Gastroesophageal sphincter (tissue), 4 donors: ENCODE results near the gene FAM13C. TPM values are rescaled to one million over a fixed set of nuclear protein-coding genes. Genes with fewer than 3 reads are reported as not detected.
A peak's percentile ranks its signal among the peaks of the same experiment; 100 is the strongest.

Source experiments
- ATAC-seq: fragments of 150-250 bp; one replicate; pipeline ENCODE4 v1.9.1; 2016; ENCODE audit warnings: mild to moderate bottlenecking, moderate library complexity
- H3K27ac ChIP-seq, 4 donors: fragments of 200-600 bp; sonication (generic) in 3 of 4; 1 replicate in 3 of 4; 2 replicates in 1 of 4; pipeline ENCODE4 v1.5.1; 2016 to 2019
- H3K27me3 ChIP-seq: fragments of 200-600 bp; sonication (generic); one replicate; pipeline ENCODE4 v1.5.1; 2019
- H3K36me3 ChIP-seq, 2 donors: fragments of 200-600 bp; sonication (generic); one replicate each; pipeline ENCODE4 v1.5.1; 2019; ENCODE audit warnings: control low read depth in 1 of 2
- H3K4me1 ChIP-seq, 3 donors: fragments of 200-600 bp; sonication (generic); 1 replicate in 2 of 3; 2 replicates in 1 of 3; pipeline ENCODE4 v1.5.1; 2016 to 2019; ENCODE audit warnings: control low read depth in 2 of 3
- H3K4me3 ChIP-seq, 2 donors: fragments of 200-600 bp; sonication (generic); one replicate each; pipeline ENCODE4 v1.5.1; 2019; ENCODE audit warnings: mild to moderate bottlenecking in 1 of 2, moderate library complexity in 1 of 2
- H3K9me3 ChIP-seq, 3 donors: fragments of 200-600 bp; sonication (generic); one replicate each; pipeline ENCODE4 v1.5.1; 2017 to 2019; ENCODE audit warnings: control low read depth in 2 of 3
- EP300 ChIP-seq: sonication (generic); formaldehyde crosslinking; IDR thresholded peaks from one replicate; pipeline ENCODE4 v1.6.1; 2017; ENCODE audit warnings: antibody characterized with exemption, mild to moderate bottlenecking
- POLR2A ChIP-seq, 2 donors: fragments of 450-650 bp; IDR thresholded peaks; one replicate each; pipeline ENCODE4 v1.6.1; 2017; ENCODE audit warnings: antibody characterized with exemption in 2 of 2, mild to moderate bottlenecking in 2 of 2, moderate library complexity in 1 of 2
- POLR2AphosphoS5 ChIP-seq: sonication (generic); formaldehyde crosslinking; IDR thresholded peaks from one replicate; pipeline ENCODE4 v1.6.1; 2017; ENCODE audit warnings: antibody characterized with exemption
- WGBS, 2 donors: methylation state at CpG; one replicate each; pipeline ENCODE4 v1.1.5; 2018; ENCODE audit warnings: low coverage in 1 of 2; 5-methylcytosine and 5-hydroxymethylcytosine counted together
- total RNA-seq, 4 donors: library from RNA; depleted of rRNA; stranded (reverse); fragments of >200 nt; gene quantifications; one replicate each; pipeline ENCODE4 v1.1.0, GENCODE V29; 2016
- TF ChIP-seq, protein P1 (sequence below), 4 experiments: fragments of 200-600 bp in 2 of 4; fragments of 450-650 bp in 2 of 4; sonication (generic) in 1 of 4; IDR thresholded peaks; one replicate each; pipeline ENCODE4 v1.5.1; 2017 to 2019; ENCODE audit warnings: antibody characterized with exemption in 4 of 4, mild to moderate bottlenecking in 2 of 4, moderate library complexity in 2 of 4

FAM13C gene
- total RNA-seq, 4 donors from 2014 or later, result 26.9 to 79.9 (median 45.5) TPM

DNA sequence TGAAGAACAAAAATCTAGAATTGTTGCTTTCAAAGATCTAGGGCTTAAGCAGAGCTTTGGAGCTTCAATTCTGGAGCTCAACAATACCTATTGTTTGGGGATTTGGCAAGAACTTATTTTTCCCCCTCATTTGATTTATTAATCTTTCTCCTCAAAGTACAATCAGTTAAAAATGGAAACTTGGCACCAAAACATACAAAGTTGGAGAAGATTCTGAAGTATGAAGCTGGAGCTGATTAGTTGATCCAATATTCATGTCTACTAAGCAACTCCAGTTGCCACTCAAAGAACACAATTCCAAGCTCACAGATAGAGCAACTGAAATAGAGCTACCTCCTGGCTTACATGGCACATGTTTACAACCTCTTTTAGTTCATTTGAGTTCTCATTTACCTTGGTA lies 3.8 kb downstream of the FAM13C start:
- Histone ChIP-seq H3K4me1 (peaks cover 12 to 65% (median 22%) of the 10 kb centered on the region in 3 donors), H3K9me3 (no peaks in the 10 kb centered on the region), H3K36me3 (peaks cover 0 to 11% of the 10 kb centered on the region in 2 donors), H3K4me3 (peak overlapping the region in 1 of 2 donors; percentile 70), H3K27ac (peak overlapping the region in 3 of 4 donors; percentile 71 to 94 (median 91)), H3K27me3 (no peaks in the 10 kb centered on the region)
- no peak for TF ChIP-seq EP300
- TF ChIP-seq, protein P1, sequence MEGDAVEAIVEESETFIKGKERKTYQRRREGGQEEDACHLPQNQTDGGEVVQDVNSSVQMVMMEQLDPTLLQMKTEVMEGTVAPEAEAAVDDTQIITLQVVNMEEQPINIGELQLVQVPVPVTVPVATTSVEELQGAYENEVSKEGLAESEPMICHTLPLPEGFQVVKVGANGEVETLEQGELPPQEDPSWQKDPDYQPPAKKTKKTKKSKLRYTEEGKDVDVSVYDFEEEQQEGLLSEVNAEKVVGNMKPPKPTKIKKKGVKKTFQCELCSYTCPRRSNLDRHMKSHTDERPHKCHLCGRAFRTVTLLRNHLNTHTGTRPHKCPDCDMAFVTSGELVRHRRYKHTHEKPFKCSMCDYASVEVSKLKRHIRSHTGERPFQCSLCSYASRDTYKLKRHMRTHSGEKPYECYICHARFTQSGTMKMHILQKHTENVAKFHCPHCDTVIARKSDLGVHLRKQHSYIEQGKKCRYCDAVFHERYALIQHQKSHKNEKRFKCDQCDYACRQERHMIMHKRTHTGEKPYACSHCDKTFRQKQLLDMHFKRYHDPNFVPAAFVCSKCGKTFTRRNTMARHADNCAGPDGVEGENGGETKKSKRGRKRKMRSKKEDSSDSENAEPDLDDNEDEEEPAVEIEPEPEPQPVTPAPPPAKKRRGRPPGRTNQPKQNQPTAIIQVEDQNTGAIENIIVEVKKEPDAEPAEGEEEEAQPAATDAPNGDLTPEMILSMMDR (IDR thresholded peaks at IDR 0.05), result no peak
- no peak for TF ChIP-seq POLR2A (IDR thresholded peaks at IDR 0.05)
- no peak for TF ChIP-seq POLR2AphosphoS5
- no peak for ATAC-seq

DNA sequence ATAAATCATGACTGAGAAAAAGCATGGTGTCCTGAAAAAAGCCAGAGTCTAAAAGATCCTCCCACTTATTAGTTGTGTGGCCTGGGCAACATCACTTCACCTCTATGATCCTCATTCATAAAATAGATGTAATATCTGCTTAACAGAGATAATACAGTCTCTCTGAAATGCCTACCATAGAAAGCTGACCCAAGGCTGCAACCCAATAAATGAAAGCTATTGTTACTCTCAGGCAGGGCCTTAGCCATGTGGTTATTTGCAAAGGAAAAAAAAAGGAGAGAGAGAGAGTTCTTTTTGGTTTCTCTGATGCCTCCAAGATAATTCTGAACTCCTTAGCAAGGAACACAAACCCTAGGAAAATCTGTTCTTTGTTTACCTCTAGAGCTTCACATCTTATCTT lies 7.9 kb downstream of the FAM13C start:
- Histone ChIP-seq H3K36me3 (peaks cover 0 to 50% of the 10 kb centered on the region in 2 donors), H3K4me3 (no peak overlapping the region), H3K27me3 (no peaks in the 10 kb centered on the region), H3K27ac (no peak overlapping the region), H3K4me1 (peaks cover 3 to 60% (median 11%) of the 10 kb centered on the region in 3 donors), H3K9me3 (no peaks in the 10 kb centered on the region)
- no peak for ATAC-seq
- TF ChIP-seq, protein P1 (IDR thresholded peaks at IDR 0.05), result no peak
- TF ChIP-seq POLR2AphosphoS5, result no peak

DNA sequence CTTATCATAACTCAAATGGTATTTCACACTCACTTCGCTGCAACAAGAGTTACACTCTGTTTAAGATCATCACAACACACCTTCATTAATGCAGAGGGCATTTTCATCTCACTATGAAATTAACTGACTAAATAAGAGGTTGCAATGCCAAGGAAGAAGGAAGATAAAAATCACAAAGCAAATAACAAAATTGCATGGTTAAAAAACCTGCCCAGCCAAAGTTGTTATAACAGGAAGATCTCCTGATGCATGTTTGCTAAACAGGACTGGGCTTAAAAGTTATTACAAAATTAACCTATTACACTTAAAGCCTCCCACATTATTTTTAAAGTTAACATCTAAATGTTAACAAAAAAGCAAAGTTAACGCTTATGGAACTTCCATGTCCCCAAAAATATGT lies 11.8 kb downstream of the FAM13C start:
- Histone ChIP-seq H3K4me3 (no peak overlapping the region), H3K27me3 (no peaks in the 10 kb centered on the region), H3K9me3 (no peaks in the 10 kb centered on the region), H3K36me3 (peaks cover 0 to 68% of the 10 kb centered on the region in 2 donors), H3K4me1 (peaks cover 0 to 35% (median 3%) of the 10 kb centered on the region in 3 donors), H3K27ac (peak overlapping the region in 1 of 4 donors; percentile 15)
- 87 to 100% methylated on average over 2 of the region's 2 CpGs for WGBS, 2 donors
- TF ChIP-seq, protein P1 (IDR thresholded peaks at IDR 0.05), result no peak
- TF ChIP-seq EP300, result no peak
- no peak for TF ChIP-seq POLR2AphosphoS5
- TF ChIP-seq POLR2A (IDR thresholded peaks at IDR 0.05), result no peak
- ATAC-seq, result no peak

DNA sequence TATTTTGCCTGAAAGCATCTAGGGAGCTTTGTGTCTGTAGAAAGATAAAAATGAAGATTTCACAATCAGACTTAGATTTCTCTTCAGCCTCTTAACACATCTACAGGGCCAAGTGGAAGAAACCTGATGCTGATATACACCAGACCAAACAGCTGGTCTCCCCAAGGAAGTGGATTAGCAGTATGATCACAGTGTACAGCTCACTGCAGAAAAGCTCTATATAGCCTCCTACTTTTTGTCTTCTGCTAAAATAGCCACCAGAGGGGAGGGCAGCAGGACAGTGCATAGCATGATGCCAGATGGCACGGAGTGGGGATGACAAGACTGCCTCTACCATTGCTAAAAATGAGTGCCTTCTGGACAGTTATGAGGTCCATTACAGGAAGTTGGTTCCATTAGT lies 16.0 kb downstream of the FAM13C start:
- H3K36me3 ChIP-seq, result peaks cover 0 to 46% of the 10 kb centered on the region in 2 donors
- peaks cover 3 to 48% (median 6%) of the 10 kb centered on the region in 3 donors for H3K4me1 ChIP-seq
- H3K9me3 ChIP-seq, result no peaks in the 10 kb centered on the region
- no peaks in the 10 kb centered on the region for H3K27me3 ChIP-seq
- TF ChIP-seq, protein P1 (IDR thresholded peaks at IDR 0.05), result no peak
- no peak for TF ChIP-seq POLR2A (IDR thresholded peaks at IDR 0.05)
- no peak for TF ChIP-seq POLR2AphosphoS5
- TF ChIP-seq EP300, result no peak
- no peak overlapping the region for H3K4me3 ChIP-seq
- ATAC-seq, result peak; percentile 73
- 33 to 100% methylated on average over 1 of the region's 1 CpG for WGBS, 2 donors
- H3K27ac ChIP-seq, result no peak overlapping the region

DNA sequence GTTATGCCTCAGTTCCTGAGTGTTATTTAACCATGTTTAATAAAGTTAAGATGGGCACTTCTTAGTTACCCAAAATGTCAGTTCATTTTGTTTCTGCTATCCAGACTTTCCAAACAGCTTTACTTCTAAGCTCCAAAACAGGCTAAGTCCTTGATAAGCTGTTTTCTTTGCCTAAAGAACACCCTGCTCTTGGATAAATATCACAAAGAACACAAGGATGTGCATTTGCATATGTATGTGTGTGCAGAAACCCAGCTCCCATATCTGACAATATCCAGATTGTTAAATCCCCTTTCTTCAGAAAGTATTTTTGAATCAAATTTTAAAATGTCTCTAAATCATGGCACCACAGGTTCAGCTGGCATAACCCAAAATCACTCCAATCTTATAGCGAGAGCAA lies 19.6 kb downstream of the FAM13C start:
- peak overlapping the region in 2 of 4 donors; percentile 22 to 78 for H3K27ac ChIP-seq
- H3K36me3 ChIP-seq, result peaks cover 0 to 12% of the 10 kb centered on the region in 2 donors
- 75 to 100% methylated on average over 1 of the region's 1 CpG for WGBS, 2 donors
- TF ChIP-seq POLR2AphosphoS5 (no peak), POLR2A (IDR thresholded peaks at IDR 0.05) (no peak), EP300 (no peak)
- TF ChIP-seq, protein P1 (IDR thresholded peaks at IDR 0.05), result no peak
- H3K4me1 ChIP-seq, result peaks cover 6 to 66% (median 14%) of the 10 kb centered on the region in 3 donors
- no peak for ATAC-seq
- no peaks in the 10 kb centered on the region for H3K27me3 ChIP-seq
- no peak overlapping the region for H3K4me3 ChIP-seq
- no peaks in the 10 kb centered on the region for H3K9me3 ChIP-seq
